Right cardiac atrium (tissue), 5 donors: ENCODE results near the gene PACS2. TPM values are rescaled to one million over a fixed set of nuclear protein-coding genes. Genes with fewer than 3 reads are reported as not detected.

Experiments
- ATAC-seq, 2 donors: fragments of 200-7000 bp; cut with Tn5 transposase; one replicate each; pipeline versions ENCODE4 v1.8.0 to v1.9.1; 2020; ENCODE audit warnings: moderate library complexity in 2 of 2, mild to moderate bottlenecking in 1 of 2
- DNase-seq, 3 donors: peaks; one replicate each; pipeline ENCODE4 v3.0.0-alpha.2; 2020
- H3K27ac ChIP-seq: one replicate; pipeline ENCODE4 v1.5.1; 2013; ENCODE audit warnings: mild to moderate bottlenecking, low read length, control low read depth, moderate library complexity
- H3K27me3 ChIP-seq: one replicate; pipeline ENCODE4 v1.6.1; 2013; ENCODE audit not compliant: control insufficient read depth, insufficient read depth
- H3K4me1 ChIP-seq: one replicate; pipeline ENCODE4 v1.6.1; 2013; ENCODE audit warnings: low read length; ENCODE audit not compliant: control insufficient read depth, insufficient read depth
- H3K4me3 ChIP-seq: one replicate; pipeline ENCODE4 v1.5.1; 2013; ENCODE audit warnings: low read length, control low read depth
- H3K9me3 ChIP-seq: one replicate; pipeline ENCODE4 v1.6.1; 2013; ENCODE audit warnings: low read length; ENCODE audit not compliant: control insufficient read depth
- WGBS: extraction: QIAGEN DNeasy Blood & Tissue Kit; methylation state at CpG from one replicate; pipeline ENCODE4 v1.1.7; 2013; 5-methylcytosine and 5-hydroxymethylcytosine counted together
- intact Hi-C, 4 donors: fragments of 100-400 bp; cut with DNase I; formaldehyde crosslinking; loops; one replicate each; pipeline versions ENCODE4 v1.11.0 to v1.14.0; 2022 to 2023
- polyA plus RNA-seq: library from polyadenylated mRNA; stranded (reverse); fragments of 200-250 nt; gene quantifications from one replicate; pipeline ENCODE4 v1.2.3, GENCODE V29; 2013
- total RNA-seq, 4 donors: library from RNA; stranded (reverse); fragmentation: NEBNext Ultra II Directional; extraction: Animal tissue kit (Norgen Biotek cat#: 25700); gene quantifications; one replicate each; pipeline ENCODE4 v1.2.1, GENCODE V29; 2021
- donor health status: healthy with polysubstance abuse.
- donor health status: DM: no; HTN: yes; CAD: no.
- donor health status: DM: no; HTN: no; CAD: no.
- donor health status: DM: no; HTN: yes; CAD: no; lungs with severe emphysema.
- donor health status: DM: yes; HTN: yes; CAD: no.

PACS2 gene
- total and polyA plus RNA-seq, 5 donors, result 50.6 to 67.0 (median 63.0) TPM

- ATAC-seq, result no peak
- H3K27me3 ChIP-seq, result no peaks in the 10 kb centered on the region
- intact Hi-C loops, result no loop called here
- no peak overlapping the region for H3K27ac ChIP-seq
- 84% methylated on average over 2 of the region's 2 CpGs for WGBS
- no peaks in the 10 kb centered on the region for H3K9me3 ChIP-seq
- peak in 1 of 3 donors; percentile 54 for DNase-seq
- no peak overlapping the region for H3K4me3 ChIP-seq
- no peaks in the 10 kb centered on the region for H3K4me1 ChIP-seq
Measured at GRCh38 chr14:105413544-105413886, 99.0 kb downstream of the PACS2 start.

GRCh38 chr14:105414456-105415371 is 100.2 kb downstream of the PACS2 start:
- 12% methylated on average over 79 of the region's 79 CpGs for WGBS
- peak overlapping the region; percentile 32 for H3K27ac ChIP-seq
- DNase-seq (peak; percentile 88 to 95 (median 94)), ATAC-seq (peak; percentile 82 to 87)
- peak overlapping the region; percentile 62 for H3K4me3 ChIP-seq
- peaks cover 5% of the 10 kb centered on the region for H3K4me1 ChIP-seq
- H3K9me3 ChIP-seq, result no peaks in the 10 kb centered on the region
- no peaks in the 10 kb centered on the region for H3K27me3 ChIP-seq
- intact Hi-C loops, result loop anchor here in 1 of 4 donors (5.0 kb wide), 1 partner anchor 73 kb away; the partner anchor contains the start of gene CRIP1

GRCh38 chr14:105415481-105416428 is 101.2 kb downstream of the PACS2 start:
- WGBS, result 85% methylated on average over 25 of the region's 25 CpGs
- Histone ChIP-seq H3K9me3 (no peaks in the 10 kb centered on the region), H3K4me1 (peaks cover 5% of the 10 kb centered on the region), H3K27me3 (no peaks in the 10 kb centered on the region), H3K4me3 (no peak overlapping the region), H3K27ac (peak overlapping the region; percentile 13)
- DNase-seq (peak in 1 of 3 donors; percentile 38), ATAC-seq (no peak)
- intact Hi-C loops, result loop anchor here in 1 of 4 donors (5.0 kb wide), 1 partner anchor 72 kb away; the partner anchor contains the start of gene CRIP1

- no peaks in the 10 kb centered on the region for H3K9me3 ChIP-seq
- intact Hi-C loops, result loop anchor here in 1 of 4 donors (5.0 kb wide), 1 partner anchor 71 kb away; the partner anchor contains the start of gene CRIP1
- no peaks in the 10 kb centered on the region for H3K27me3 ChIP-seq
- 95% methylated on average over 11 of the region's 11 CpGs for WGBS
- no peak for DNase-seq
- H3K4me3 ChIP-seq, result no peak overlapping the region
- ATAC-seq, result no peak
- peaks cover 8% of the 10 kb centered on the region for H3K4me1 ChIP-seq
- H3K27ac ChIP-seq, result no peak overlapping the region
Measured at GRCh38 chr14:105416671-105417070, 102.1 kb downstream of the PACS2 start.

GRCh38 chr14:105417690-105418121 is 103.2 kb downstream of the PACS2 start:
- Histone ChIP-seq H3K4me1 (peaks cover 8% of the 10 kb centered on the region), H3K27me3 (no peaks in the 10 kb centered on the region), H3K9me3 (no peaks in the 10 kb centered on the region), H3K4me3 (no peak overlapping the region), H3K27ac (no peak overlapping the region)
- WGBS, result 94% methylated on average over 3 of the region's 3 CpGs
- ATAC-seq (no peak), DNase-seq (no peak)
- intact Hi-C loops, result loop anchor here in 1 of 4 donors (5.0 kb wide), 1 partner anchor 70 kb away; the partner anchor contains the start of gene CRIP1

- ATAC-seq (no peak), DNase-seq (peak in 1 of 3 donors; percentile 48)
- H3K9me3 ChIP-seq, result no peaks in the 10 kb centered on the region
- intact Hi-C loops, result loop anchor here in 1 of 4 donors (5.0 kb wide), 1 partner anchor 69 kb away; the partner anchor contains the start of gene CRIP1
- no peaks in the 10 kb centered on the region for H3K27me3 ChIP-seq
- H3K4me1 ChIP-seq, result peaks cover 8% of the 10 kb centered on the region
- no peak overlapping the region for H3K4me3 ChIP-seq
- H3K27ac ChIP-seq, result no peak overlapping the region
- WGBS, result 71% methylated on average over 19 of the region's 19 CpGs
Measured at GRCh38 chr14:105418269-105419194, 104.0 kb downstream of the PACS2 start.

GRCh38 chr14:105419195-105420091 is 104.9 kb downstream of the PACS2 start, which contains the start of gene MTA1:
Gene MTA1, plus strand, starts transcription at chr14:105419827. Its CDS starts 209 bp downstream, at chr14:105420036.
- WGBS, result 4% methylated on average over 91 of the region's 96 CpGs
- H3K4me1 ChIP-seq, result peaks cover 8% of the 10 kb centered on the region
- no peaks in the 10 kb centered on the region for H3K27me3 ChIP-seq
- DNase-seq, result peak in 2 of 3 donors; percentile 78 to 81
- ATAC-seq, result peak; percentile 42 to 58
- intact Hi-C loops, result loop anchor here in 1 of 4 donors (5.0 kb wide), 1 partner anchor 68 kb away; the partner anchor contains the start of gene CRIP1
- H3K4me3 ChIP-seq, result peak within 1 kb of the TSS; percentile 94
- peak within 1 kb of the TSS; percentile 59 for H3K27ac ChIP-seq
- H3K9me3 ChIP-seq, result no peaks in the 10 kb centered on the region

- DNase-seq, result peak in 1 of 3 donors; percentile 50
- H3K27me3 ChIP-seq, result no peaks in the 10 kb centered on the region
Measured at GRCh38 chr14:105420101-105420973, 105.8 kb downstream of the PACS2 start.

More at GRCh38 chr14:105420101-105420973, 105.8 kb downstream of the PACS2 start:
- H3K4me1 ChIP-seq, result peaks cover 8% of the 10 kb centered on the region
- WGBS, result 5% methylated on average over 58 of the region's 67 CpGs
- peak overlapping the region; percentile 94 for H3K4me3 ChIP-seq
- ATAC-seq, result peak in 1 of 2 donors; percentile 6
- H3K9me3 ChIP-seq, result no peaks in the 10 kb centered on the region
- peak overlapping the region; percentile 25 for H3K27ac ChIP-seq
- intact Hi-C loops, result no loop called here
